H1 (cell line): ENCODE measurements around the gene CRYGD. TPM values are rescaled to one million over a fixed set of nuclear protein-coding genes. Genes with fewer than 3 reads are reported as not detected.

Experiments
- GTF2F1 ChIP-seq: IDR thresholded peaks from 2 replicates; pipeline ENCODE4 v1.6.1; 2012; ENCODE audit warnings: low read depth, low read length, improper control_type of control experiment, borderline replicate concordance
- HDAC2 ChIP-seq, 2 experiments: fragments of 300-600 bp in 1 of 2; sonication (generic) in 1 of 2; IDR thresholded peaks; 2 replicates each; pipeline ENCODE4 v1.6.1; 2011 to 2012; ENCODE audit warnings: low read depth in 2 of 2, low read length in 2 of 2, mild to moderate bottlenecking in 2 of 2, moderate library complexity in 2 of 2, borderline replicate concordance in 1 of 2, inconsistent platforms in 1 of 2
- RFX5 ChIP-seq: IDR thresholded peaks from 2 replicates; pipeline ENCODE4 v1.6.1; 2011; ENCODE audit warnings: low read depth, low read length, improper control_type of control experiment, borderline replicate concordance
- RXRA ChIP-seq: IDR thresholded peaks from 2 replicates; pipeline ENCODE4 v1.6.1; 2011; ENCODE audit warnings: low read depth, mild to moderate bottlenecking, low read length, moderate library complexity; ENCODE audit not compliant: insufficient read depth
- polyA plus RNA-seq, 7 experiments: library from polyadenylated mRNA; depleted of rRNA in 3 of 7; stranded (reverse) in 5 of 7; unstranded in 2 of 7; fragments of >200 nt in 5 of 7; fragments of 200-250 nt in 2 of 7; gene quantifications; 1 replicate in 5 of 7; 2 replicates in 1 of 7; 4 replicates in 1 of 7; pipeline versions ENCODE4 v1.2.1 to v1.2.3, GENCODE V29; 2011 to 2013; ENCODE audit warnings: missing spikeins in 2 of 7, mixed read lengths in 2 of 7
- total RNA-seq: library from RNA; stranded (reverse); fragmentation: NEBNext Ultra II Directional; extraction: Animal tissue kit (Norgen Biotek cat#: 25700); gene quantifications from 2 replicates; pipeline ENCODE4 v1.2.1, GENCODE V29; 2021

CRYGD gene
- total and polyA plus RNA-seq, 2 of the 8 experiments (the other 6 are each of a cell fraction or from before 2014, with no cell fraction given) = 2.9 to 7.1 TPM

- TF ChIP-seq HDAC2 (IDR thresholded peaks at IDR 0.05; ENCODE audit: borderline replicate concordance in 1 of 2, low read depth in 2 of 2, low read length in 2 of 2) (no peak), RFX5 (no peak), RXRA (no peak), GTF2F1 (no peak)
- TF ChIP-seq, all 59 proteins: peak for 0
These were observed 26.5 kb downstream of the CRYGD start (continued) for GRCh38 chr2:208097801-208098200.
